Measurements from ENCODE around the gene TJAP1.

DNA sequence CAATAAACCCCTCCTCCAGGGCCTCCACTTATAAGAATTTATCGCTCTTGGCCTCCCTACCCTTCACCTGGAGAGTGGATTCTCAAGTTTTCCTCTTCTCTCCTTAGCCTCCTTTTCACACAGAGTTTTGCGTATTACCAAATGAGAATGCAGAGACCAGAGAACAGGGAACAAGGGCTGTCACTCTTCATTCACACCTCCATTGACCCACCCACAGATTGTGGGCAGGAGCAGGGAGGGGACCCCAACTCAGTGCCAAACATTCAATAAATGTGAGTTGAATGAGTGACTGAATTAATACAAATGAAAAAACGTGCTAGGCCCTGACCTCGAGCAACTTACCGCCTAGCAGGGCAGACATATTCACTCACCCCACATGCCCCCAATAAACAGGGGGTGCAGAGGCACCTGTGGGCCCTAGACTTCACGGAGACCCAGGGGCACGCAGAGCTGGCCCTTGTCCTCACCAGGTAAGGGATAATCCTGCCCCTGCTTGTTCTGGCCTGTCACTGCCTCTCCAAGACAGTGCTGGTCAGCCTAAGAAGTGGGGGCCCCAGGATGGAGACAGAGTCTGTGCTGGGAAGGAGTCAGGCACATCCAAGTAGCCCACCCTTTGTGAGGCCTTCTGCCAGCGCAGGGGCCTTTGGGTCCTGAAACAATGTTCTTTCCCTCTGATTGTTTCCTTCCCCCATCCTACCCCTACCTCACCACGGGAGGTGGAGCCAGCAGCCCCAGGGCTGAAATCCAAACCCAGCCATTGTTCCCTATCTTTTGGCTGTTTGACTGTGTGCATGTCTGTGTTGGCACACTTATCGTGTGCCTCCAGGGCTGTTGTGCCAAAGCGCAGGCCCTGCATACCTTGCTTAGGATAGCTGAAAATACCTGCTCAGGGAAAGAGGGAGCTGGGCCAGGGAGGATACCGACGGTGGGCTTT, 8.4 kb upstream of the TJAP1 start:
- TF ChIP-seq SNAI2 (CRISPR knock-in tag; IDR thresholded peaks at IDR 0.05) (no peak), ZNF565 (CRISPR knock-in tag; conservative IDR thresholded peaks at IDR 0.05; ENCODE audit: low read depth) (no peak), PPARA (CRISPR knock-in tag; IDR thresholded peaks at IDR 0.05; ENCODE audit: borderline replicate concordance) (no peak), ZFP3 (CRISPR knock-in tag; IDR thresholded peaks at IDR 0.05) (no peak), ZFP30 (CRISPR knock-in tag; IDR thresholded peaks at IDR 0.05) (no peak), ZNF70 (CRISPR knock-in tag; IDR thresholded peaks at IDR 0.05) (no peak), ARNTL (CRISPR knock-in tag; IDR thresholded peaks at IDR 0.05; ENCODE audit: borderline replicate concordance, low read depth) (no peak), ZNF8 (CRISPR knock-in tag; IDR thresholded peaks at IDR 0.05) (no peak)
- TF ChIP-seq, protein P1, sequence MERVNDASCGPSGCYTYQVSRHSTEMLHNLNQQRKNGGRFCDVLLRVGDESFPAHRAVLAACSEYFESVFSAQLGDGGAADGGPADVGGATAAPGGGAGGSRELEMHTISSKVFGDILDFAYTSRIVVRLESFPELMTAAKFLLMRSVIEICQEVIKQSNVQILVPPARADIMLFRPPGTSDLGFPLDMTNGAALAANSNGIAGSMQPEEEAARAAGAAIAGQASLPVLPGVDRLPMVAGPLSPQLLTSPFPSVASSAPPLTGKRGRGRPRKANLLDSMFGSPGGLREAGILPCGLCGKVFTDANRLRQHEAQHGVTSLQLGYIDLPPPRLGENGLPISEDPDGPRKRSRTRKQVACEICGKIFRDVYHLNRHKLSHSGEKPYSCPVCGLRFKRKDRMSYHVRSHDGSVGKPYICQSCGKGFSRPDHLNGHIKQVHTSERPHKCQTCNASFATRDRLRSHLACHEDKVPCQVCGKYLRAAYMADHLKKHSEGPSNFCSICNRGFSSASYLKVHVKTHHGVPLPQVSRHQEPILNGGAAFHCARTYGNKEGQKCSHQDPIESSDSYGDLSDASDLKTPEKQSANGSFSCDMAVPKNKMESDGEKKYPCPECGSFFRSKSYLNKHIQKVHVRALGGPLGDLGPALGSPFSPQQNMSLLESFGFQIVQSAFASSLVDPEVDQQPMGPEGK (CRISPR knock-in tag; IDR thresholded peaks at IDR 0.05; ENCODE audit: borderline replicate concordance), result no peak
- TF ChIP-seq, protein P2, sequence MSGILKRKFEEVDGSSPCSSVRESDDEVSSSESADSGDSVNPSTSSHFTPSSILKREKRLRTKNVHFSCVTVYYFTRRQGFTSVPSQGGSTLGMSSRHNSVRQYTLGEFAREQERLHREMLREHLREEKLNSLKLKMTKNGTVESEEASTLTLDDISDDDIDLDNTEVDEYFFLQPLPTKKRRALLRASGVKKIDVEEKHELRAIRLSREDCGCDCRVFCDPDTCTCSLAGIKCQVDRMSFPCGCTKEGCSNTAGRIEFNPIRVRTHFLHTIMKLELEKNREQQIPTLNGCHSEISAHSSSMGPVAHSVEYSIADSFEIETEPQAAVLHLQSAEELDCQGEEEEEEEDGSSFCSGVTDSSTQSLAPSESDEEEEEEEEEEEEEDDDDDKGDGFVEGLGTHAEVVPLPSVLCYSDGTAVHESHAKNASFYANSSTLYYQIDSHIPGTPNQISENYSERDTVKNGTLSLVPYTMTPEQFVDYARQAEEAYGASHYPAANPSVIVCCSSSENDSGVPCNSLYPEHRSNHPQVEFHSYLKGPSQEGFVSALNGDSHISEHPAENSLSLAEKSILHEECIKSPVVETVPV (CRISPR knock-in tag; IDR thresholded peaks at IDR 0.05), result no peak
- TF ChIP-seq, protein P3, sequence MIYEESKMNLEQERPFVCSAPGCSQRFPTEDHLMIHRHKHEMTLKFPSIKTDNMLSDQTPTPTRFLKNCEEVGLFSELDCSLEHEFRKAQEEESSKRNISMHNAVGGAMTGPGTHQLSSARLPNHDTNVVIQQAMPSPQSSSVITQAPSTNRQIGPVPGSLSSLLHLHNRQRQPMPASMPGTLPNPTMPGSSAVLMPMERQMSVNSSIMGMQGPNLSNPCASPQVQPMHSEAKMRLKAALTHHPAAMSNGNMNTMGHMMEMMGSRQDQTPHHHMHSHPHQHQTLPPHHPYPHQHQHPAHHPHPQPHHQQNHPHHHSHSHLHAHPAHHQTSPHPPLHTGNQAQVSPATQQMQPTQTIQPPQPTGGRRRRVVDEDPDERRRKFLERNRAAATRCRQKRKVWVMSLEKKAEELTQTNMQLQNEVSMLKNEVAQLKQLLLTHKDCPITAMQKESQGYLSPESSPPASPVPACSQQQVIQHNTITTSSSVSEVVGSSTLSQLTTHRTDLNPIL (CRISPR knock-in tag; IDR thresholded peaks at IDR 0.05; ENCODE audit: low read depth), result no peak
- TF ChIP-seq, protein P4, sequence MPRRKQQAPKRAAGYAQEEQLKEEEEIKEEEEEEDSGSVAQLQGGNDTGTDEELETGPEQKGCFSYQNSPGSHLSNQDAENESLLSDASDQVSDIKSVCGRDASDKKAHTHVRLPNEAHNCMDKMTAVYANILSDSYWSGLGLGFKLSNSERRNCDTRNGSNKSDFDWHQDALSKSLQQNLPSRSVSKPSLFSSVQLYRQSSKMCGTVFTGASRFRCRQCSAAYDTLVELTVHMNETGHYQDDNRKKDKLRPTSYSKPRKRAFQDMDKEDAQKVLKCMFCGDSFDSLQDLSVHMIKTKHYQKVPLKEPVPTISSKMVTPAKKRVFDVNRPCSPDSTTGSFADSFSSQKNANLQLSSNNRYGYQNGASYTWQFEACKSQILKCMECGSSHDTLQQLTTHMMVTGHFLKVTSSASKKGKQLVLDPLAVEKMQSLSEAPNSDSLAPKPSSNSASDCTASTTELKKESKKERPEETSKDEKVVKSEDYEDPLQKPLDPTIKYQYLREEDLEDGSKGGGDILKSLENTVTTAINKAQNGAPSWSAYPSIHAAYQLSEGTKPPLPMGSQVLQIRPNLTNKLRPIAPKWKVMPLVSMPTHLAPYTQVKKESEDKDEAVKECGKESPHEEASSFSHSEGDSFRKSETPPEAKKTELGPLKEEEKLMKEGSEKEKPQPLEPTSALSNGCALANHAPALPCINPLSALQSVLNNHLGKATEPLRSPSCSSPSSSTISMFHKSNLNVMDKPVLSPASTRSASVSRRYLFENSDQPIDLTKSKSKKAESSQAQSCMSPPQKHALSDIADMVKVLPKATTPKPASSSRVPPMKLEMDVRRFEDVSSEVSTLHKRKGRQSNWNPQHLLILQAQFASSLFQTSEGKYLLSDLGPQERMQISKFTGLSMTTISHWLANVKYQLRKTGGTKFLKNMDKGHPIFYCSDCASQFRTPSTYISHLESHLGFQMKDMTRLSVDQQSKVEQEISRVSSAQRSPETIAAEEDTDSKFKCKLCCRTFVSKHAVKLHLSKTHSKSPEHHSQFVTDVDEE (CRISPR knock-in tag; IDR thresholded peaks at IDR 0.05), result no peak
